ENCODE results near the gene PDE6D.
"Not testable (repeated sequence)": the region's sequence is repeated elsewhere in the genome, so short reads cannot be mapped to it uniquely, and the experiment has no call there.

Gene PDE6D

DNA sequence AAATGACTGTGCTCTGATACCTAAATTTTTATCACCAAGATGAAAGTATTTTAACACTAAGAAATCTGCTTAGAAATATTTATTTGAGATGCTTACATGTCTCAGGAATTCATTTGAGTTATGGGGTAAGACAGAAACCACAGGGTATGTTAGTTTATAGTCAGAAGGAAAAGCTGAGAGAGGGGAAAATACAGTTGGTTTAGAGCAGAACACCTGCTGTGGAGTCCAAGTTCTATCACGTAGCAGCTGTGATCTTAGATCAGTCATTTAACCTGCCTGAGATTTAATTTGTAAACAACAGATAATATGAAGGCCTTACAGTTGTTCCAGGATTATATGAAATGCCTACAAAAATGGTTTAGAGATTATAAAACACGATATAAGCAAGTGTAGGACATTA is 29.0 kb downstream of the PDE6D start:
- TF ChIP-seq EZH2 (IDR thresholded peaks at IDR 0.05; ENCODE audit: borderline replicate concordance, low read depth, low read length, severe bottlenecking): no peak
- TF ChIP-seq, protein P1, sequence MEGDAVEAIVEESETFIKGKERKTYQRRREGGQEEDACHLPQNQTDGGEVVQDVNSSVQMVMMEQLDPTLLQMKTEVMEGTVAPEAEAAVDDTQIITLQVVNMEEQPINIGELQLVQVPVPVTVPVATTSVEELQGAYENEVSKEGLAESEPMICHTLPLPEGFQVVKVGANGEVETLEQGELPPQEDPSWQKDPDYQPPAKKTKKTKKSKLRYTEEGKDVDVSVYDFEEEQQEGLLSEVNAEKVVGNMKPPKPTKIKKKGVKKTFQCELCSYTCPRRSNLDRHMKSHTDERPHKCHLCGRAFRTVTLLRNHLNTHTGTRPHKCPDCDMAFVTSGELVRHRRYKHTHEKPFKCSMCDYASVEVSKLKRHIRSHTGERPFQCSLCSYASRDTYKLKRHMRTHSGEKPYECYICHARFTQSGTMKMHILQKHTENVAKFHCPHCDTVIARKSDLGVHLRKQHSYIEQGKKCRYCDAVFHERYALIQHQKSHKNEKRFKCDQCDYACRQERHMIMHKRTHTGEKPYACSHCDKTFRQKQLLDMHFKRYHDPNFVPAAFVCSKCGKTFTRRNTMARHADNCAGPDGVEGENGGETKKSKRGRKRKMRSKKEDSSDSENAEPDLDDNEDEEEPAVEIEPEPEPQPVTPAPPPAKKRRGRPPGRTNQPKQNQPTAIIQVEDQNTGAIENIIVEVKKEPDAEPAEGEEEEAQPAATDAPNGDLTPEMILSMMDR (IDR thresholded peaks at IDR 0.05; ENCODE audit: borderline replicate concordance, extremely low read depth, low read length, poor library complexity, severe bottlenecking): no peak
- no peaks in the 10 kb centered on the region for H3K9me3 ChIP-seq (ENCODE audit: insufficient read depth, low read length, severe bottlenecking)
- H3K36me3 ChIP-seq (ENCODE audit: insufficient read depth, low read length): no peaks in the 10 kb centered on the region
- no peak overlapping the region for H3K4me2 ChIP-seq (ENCODE audit: insufficient read depth, low read length)
- no peak overlapping the region for H2AFZ ChIP-seq (ENCODE audit: low read depth, low read length)
- DNase-seq: no peak
- H3K4me1 ChIP-seq (ENCODE audit: insufficient read depth, low read length): peaks cover 30% of the 10 kb centered on the region
- H4K20me1 ChIP-seq (ENCODE audit: insufficient read depth, low read length): no peaks in the 10 kb centered on the region
- ATAC-seq (ENCODE audit: insufficient read depth, low read depth): peak; percentile 50; the same call in 1 of the 3 replicates
- no peak overlapping the region for H3K9ac ChIP-seq (ENCODE audit: low read depth, low read length)
- H3K27ac ChIP-seq (ENCODE audit: low read length): no peak overlapping the region
- no peaks in the 10 kb centered on the region for H3K27me3 ChIP-seq (ENCODE audit: insufficient read depth, low read length, poor library complexity)
- no peaks in the 10 kb centered on the region for H3K79me2 ChIP-seq (ENCODE audit: insufficient read depth, low read length)
- no peak overlapping the region for H3K4me3 ChIP-seq (ENCODE audit: low read depth in 1 of 2, low read length in 2 of 2)

DNA sequence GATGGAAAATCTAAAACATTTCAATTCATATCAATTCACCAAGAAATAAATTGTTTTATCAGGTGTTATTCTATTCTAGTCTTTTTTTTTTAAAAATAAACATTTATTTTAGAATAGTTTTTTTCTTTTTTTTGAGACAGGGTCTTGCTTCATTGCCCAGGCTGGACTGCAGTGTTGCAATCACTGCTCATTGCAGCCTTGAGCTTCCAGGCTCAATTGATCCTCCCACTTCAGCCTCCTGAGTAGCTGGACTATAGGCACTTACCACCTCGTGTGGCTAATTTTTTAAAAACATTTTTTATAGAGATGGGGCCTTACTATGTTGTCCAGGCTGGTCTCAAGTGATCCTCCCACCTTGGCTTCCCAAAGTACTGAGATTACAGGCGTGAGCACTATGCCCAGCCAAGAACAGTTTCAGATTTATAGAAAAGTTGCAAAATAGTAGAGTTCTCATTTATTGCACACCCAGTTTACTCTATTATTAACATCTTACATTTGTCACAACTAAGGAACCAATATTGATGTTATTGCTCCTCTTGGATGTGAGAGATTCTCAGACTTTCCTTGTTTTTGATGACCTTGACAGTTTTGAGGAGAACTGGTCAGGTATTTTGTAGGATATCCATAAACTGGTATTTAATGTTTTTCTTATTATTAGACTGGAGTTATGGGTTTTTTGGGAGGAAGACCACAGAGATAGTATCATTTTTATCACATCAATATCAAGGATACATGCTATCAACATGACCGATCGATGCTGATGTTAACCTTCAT is 29.9 kb downstream of the PDE6D start:
- Histone ChIP-seq H4K20me1 (ENCODE audit: insufficient read depth, low read length) (no peaks in the 10 kb centered on the region), H3K4me3 (ENCODE audit: low read depth in 1 of 2, low read length in 2 of 2) (no peak overlapping the region), H3K9me3 (ENCODE audit: insufficient read depth, low read length, severe bottlenecking) (no peaks in the 10 kb centered on the region), H3K79me2 (ENCODE audit: insufficient read depth, low read length) (no peaks in the 10 kb centered on the region), H3K27me3 (ENCODE audit: insufficient read depth, low read length, poor library complexity) (no peaks in the 10 kb centered on the region), H3K27ac (ENCODE audit: low read length) (no peak overlapping the region), H3K4me2 (ENCODE audit: insufficient read depth, low read length) (no peak overlapping the region), H3K9ac (ENCODE audit: low read depth, low read length) (no peak overlapping the region), H2AFZ (ENCODE audit: low read depth, low read length) (no peak overlapping the region), H3K36me3 (ENCODE audit: insufficient read depth, low read length) (no peaks in the 10 kb centered on the region), H3K4me1 (ENCODE audit: insufficient read depth, low read length) (peaks cover 30% of the 10 kb centered on the region)
- TF ChIP-seq, protein P1 (IDR thresholded peaks at IDR 0.05; ENCODE audit: borderline replicate concordance, extremely low read depth, low read length, poor library complexity, severe bottlenecking): no peak
- TF ChIP-seq EZH2 (IDR thresholded peaks at IDR 0.05; ENCODE audit: borderline replicate concordance, low read depth, low read length, severe bottlenecking): no peak
- DNase-seq (no peak), ATAC-seq (ENCODE audit: insufficient read depth, low read depth) (no peak)

DNA sequence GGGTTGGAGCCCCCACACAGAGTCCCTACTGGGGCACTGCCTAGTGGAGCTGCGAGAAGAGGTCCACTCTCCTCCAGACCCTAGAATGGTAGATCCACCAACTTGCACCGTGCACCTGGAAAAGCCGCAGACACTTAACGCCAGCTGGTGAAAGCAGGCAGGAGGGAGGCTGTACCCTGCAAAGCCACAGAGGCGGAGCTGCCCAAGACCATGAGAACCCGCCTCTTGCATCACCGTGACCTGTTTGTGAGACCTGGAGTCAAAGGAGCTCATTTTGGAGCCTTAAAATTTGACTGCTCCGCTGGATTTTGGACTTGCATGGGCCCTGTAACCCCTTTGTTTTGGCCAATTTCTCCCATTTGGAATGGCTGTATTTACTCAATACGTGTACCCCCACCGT is 32.1 kb downstream of the PDE6D start:
- H3K36me3 ChIP-seq (ENCODE audit: insufficient read depth, low read length); H2AFZ ChIP-seq (ENCODE audit: low read depth, low read length); H3K9me3 ChIP-seq (ENCODE audit: insufficient read depth, low read length, severe bottlenecking); H4K20me1 ChIP-seq (ENCODE audit: insufficient read depth, low read length); H3K4me3 ChIP-seq (ENCODE audit: low read depth in 1 of 2, low read length in 2 of 2); H3K27me3 ChIP-seq (ENCODE audit: insufficient read depth, low read length, poor library complexity); H3K79me2 ChIP-seq (ENCODE audit: insufficient read depth, low read length): not testable (repeated sequence)
- Histone ChIP-seq H3K4me1 (ENCODE audit: insufficient read depth, low read length) (peaks cover 30% of the 10 kb centered on the region), H3K9ac (ENCODE audit: low read depth, low read length) (peak overlapping the region; percentile 28; the same call in 1 of the 2 replicates), H3K27ac (ENCODE audit: low read length) (peak overlapping the region; percentile 41; the same call in 1 of the 2 replicates), H3K4me2 (ENCODE audit: insufficient read depth, low read length) (0 out of 2 replicates have a peak overlapping the region, but pooled peaks have one; percentile 33)
- ATAC-seq (ENCODE audit: insufficient read depth, low read depth): peak; percentile 89
- peak; percentile 84 for DNase-seq

DNA sequence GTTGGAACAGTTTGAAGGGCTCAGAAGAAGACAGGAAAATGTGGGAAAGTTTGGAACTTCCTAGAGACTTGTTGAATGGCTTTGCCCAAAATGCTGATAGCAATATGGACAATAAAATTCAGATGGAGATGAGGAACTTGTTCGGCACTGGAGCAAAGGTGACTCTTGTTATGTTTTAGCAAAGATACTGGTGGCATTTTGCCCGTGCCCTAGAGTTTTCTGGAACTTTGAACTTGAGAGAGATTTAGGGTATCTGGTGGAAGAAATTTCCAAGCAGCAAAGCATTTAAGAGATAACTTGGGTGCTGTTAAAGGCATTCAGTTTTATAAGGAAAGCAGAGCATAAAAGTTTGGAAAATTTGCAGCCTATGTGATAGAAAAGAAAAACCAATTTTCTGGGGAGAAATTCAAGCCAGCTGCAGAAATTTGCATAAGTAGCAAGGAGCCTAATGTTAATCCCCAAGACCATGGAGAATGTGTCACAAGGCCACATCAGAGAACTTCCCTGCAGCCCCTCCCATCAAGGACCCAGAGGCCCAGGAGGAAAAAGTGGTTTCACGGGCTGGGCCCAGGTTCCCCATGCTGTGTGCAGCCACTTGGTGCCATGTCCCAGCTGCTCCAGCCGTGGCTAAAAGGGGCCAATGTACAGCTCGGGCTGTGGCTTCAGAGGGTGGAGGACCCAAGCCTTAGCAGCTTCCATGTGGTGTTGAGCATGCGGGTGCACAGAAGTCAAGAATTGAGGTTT is 32.8 kb downstream of the PDE6D start:
- not testable (repeated sequence) for H3K27me3 ChIP-seq (ENCODE audit: insufficient read depth, low read length, poor library complexity); H2AFZ ChIP-seq (ENCODE audit: low read depth, low read length); H3K4me3 ChIP-seq (ENCODE audit: low read depth in 1 of 2, low read length in 2 of 2); H3K36me3 ChIP-seq (ENCODE audit: insufficient read depth, low read length); H3K79me2 ChIP-seq (ENCODE audit: insufficient read depth, low read length); H4K20me1 ChIP-seq (ENCODE audit: insufficient read depth, low read length); H3K9ac ChIP-seq (ENCODE audit: low read depth, low read length); H3K9me3 ChIP-seq (ENCODE audit: insufficient read depth, low read length, severe bottlenecking)
- ATAC-seq (ENCODE audit: insufficient read depth, low read depth): peak; percentile 65
- Histone ChIP-seq H3K4me1 (ENCODE audit: insufficient read depth, low read length) (peaks cover 30% of the 10 kb centered on the region), H3K27ac (ENCODE audit: low read length) (peak overlapping the region; percentile 41; the same call in 1 of the 2 replicates), H3K4me2 (ENCODE audit: insufficient read depth, low read length) (peak overlapping the region; percentile 19; the same call in 1 of the 2 replicates)
- DNase-seq: peak; percentile 58
